GM21367 (cell line): ENCODE results near the gene SELENOI.
"Not testable (repeated sequence)": the region's sequence is repeated elsewhere in the genome, so short reads cannot be mapped to it uniquely, and the experiment has no call there.

ENCODE experiments used
- ATAC-seq: cut with Tn5 transposase; IDR thresholded peaks from one replicate; pipeline ENCODE4 v1.9.1; 2021; ENCODE audit not compliant: unreplicated experiment

SELENOI gene

GRCh38 chr2:26345545-26346453, at the start of gene SELENOI:
Gene SELENOI, plus strand, starts transcription at chr2:26346143. Its CDS starts 90 bp downstream, at chr2:26346233.
- peak; percentile 89 for ATAC-seq

DNA sequence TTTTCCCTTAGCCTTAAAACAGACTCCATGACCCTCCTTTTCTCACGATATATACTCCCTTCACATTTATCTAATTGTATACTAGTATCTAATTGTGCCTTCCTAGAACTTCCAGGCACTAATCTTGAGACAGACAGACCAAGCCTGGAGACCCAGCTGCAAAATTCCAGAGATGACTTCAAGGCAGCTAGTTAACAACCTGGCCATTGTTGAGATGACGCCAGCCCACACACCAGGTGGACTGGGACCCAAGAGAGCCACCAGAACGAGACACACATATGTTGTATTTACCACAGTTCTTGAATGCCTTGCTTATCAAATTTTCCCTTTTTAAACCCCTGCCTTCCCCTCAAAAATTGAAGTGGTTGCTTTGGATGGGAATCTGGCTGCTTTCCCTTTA, 48.9 kb upstream of the SELENOI start:
- ATAC-seq: no peak

- ATAC-seq: no peak
These were observed 47.7 kb upstream of the SELENOI start for GRCh38 chr2:26298286-26298637.

- ATAC-seq: no peak
These were observed 47.1 kb upstream of the SELENOI start for GRCh38 chr2:26298638-26299393.

- no peak for ATAC-seq
These were observed 46.4 kb upstream of the SELENOI start for GRCh38 chr2:26299471-26300101.

GRCh38 chr2:26300234-26300925, 45.6 kb upstream of the SELENOI start:
- ATAC-seq: no peak

DNA sequence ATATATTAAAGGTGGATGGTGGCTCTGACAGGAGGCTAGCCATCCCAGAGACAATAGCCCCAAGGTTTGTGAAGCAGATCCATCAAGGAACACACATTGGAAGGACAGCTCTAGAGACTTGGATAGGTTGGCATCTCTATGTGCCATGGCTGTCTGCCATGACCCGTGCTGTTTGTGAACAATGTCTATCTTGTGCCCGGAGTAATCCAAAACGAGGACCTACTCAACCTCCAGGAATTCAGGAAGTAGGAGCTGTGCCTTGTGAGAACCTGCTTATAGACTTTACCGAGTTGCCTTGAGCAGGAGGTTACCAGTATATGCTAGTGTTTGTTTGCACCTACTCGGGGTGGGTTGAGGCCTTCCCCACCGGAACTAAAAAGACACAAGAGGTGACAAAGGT, 43.1 kb upstream of the SELENOI start:
- no peak for ATAC-seq

GRCh38 chr2:26305094-26305493, 40.8 kb upstream of the SELENOI start:
- ATAC-seq: not testable (repeated sequence)

DNA sequence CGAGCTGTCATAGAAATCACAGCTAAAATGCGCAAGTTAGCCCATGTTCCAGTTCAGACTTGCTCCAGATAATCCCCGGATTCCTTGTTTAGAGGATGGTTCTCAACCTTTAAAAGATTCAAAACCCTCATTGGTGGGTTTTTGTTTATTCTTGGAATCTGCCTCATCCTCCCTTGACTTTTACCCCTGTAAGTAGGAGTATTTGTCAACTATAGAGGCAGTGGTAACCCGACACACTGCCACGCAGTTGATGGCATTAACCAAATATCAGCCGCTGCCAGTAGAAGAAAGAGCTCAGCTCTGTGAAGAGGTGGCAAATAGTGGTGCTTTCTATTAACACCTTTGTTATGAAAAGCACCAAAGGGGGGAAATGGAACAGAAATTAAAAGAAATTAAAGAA, 40.4 kb upstream of the SELENOI start:
- no peak for ATAC-seq

DNA sequence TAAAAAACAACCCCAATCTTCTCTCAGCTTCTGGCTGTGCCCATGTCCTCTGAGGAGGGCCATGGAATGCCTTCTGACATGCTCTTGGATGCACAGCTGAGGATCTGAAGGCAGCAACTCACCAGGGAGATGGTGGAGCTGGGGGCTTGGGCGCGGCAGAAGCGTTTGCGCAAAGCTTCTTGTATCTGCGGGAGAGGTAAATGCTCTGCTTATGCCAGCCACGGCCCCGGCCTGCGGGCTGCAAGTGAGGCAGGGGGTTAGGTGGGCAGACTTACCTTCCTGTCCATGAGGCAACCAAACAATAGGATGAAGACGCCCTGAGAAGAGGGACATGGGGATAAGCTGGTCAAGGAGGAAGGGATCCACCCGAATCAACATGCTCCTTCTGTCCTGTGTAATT, 36.0 kb upstream of the SELENOI start:
- ATAC-seq: no peak

DNA sequence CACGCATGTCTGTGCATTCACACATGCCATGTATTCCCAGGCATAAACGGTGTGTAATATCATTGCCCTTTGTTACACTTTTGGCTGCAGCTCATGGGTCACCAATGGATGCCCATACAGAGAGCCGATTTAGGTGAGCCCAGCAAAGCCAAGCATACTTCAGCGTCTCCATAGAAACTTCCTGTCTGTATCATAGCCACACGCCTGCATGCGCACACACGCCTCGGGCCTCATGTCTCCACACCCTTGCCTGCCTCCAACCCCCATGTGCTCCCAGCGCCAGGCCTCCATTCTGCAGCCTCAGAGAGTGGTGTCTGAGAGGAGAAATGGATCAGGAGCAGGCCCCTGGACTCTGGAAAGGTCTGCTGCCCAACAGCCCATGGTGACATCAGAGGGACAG, 33.5 kb upstream of the SELENOI start:
- ATAC-seq: no peak

DNA sequence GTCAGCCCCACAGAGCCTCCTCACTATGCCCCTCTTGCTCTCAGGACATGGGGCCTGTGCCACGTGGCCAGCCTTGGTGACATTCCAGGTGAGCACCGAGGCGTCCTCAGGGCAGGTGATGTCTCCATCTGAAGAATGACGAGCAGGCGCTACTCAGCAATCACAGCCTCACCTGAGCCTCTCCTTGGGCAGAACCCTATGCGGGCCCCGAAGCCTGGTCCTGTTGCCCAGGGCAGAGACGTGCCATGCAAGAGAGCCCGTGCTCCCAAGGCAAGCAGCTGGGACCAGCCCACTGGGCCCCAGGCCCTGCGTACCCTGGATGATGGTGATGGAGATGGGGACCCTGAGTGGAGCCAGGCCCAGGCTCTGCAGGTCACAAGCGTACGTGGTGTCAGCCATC, 32.5 kb upstream of the SELENOI start:
- ATAC-seq: no peak

DNA sequence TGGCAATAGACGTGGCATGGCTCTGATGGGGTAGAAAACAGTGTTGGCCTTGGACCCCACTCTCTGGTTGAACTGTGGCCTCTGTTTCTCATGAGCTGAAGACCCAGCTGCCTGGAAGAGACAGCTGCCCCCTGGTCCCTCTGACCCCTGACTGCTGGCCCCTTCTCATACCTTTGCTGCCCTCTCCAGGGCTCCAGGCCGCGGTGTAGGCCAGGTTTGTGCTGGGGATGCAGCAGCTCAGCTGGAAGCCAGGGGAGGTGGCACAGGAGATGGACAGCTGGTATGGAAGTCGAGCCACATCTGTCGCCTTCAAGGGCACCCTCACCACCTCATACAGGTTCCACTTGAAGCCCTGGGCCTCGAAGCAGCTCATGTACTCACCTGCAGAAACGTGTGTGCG, 31.7 kb upstream of the SELENOI start:
- no peak for ATAC-seq

GRCh38 chr2:26316041-26316440, 29.9 kb upstream of the SELENOI start:
- ATAC-seq: no peak

DNA sequence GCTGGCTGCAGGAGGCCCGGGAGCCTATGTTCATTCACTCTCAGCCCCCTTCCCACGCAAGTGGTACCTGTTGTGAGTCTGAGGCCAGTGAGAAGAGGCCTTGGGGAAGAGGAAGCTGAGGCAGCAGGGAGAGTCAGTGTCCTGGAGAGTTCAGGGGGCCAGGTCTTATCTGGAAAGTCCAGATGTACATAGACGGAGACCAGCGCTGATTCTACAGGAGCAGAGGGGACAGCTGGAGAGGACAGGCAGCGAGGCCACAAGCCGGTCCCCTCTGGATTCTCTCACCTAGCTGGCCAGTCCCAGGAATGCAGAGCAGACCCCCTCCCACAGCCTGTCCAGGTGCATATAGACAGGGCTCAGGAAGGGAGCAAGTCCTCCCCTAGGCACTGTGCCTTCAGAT, 29.1 kb upstream of the SELENOI start:
- ATAC-seq: no peak

- ATAC-seq: no peak
These were observed 28.4 kb upstream of the SELENOI start for GRCh38 chr2:26317377-26318105.

GRCh38 chr2:26318950-26319349, 27.0 kb upstream of the SELENOI start:
- no peak for ATAC-seq

DNA sequence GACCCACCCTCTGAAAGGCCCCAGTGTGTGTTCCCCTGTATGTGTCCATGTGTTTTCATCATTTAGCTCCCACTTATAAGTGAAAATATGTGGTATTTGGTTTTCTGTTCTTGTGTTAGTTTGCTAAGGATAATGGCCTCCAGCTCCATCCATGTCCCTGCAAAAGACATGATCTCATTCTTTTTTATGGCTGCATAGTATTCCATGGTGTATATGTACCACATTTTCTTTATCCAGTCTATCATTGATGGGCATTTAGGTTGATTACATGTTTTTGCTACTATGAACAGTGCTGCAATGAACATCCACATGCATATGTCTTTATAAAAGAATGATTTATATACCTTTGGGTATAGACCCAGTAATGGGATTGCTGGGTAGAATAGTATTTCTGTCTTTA, 21.5 kb upstream of the SELENOI start:
- ATAC-seq: not testable (repeated sequence)

DNA sequence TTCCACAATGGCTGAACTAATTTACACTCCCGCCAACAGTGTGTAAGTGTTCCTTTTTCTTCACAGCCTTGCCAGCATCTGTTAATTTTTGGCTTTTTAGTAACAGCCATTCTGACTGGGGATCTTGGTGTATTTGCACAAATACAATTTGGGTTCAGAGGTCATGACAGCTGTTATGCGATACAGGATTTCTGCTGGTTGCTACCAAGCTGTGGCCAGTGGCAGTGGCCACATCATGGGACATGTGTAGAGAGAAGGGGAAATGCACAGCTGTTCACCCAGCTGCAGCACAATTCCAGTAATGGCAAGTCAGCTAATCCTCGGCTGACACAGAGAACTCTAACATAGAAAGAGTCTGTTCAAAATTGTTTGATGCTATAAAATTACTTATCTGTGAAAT, 21.0 kb upstream of the SELENOI start:
- no peak for ATAC-seq

DNA sequence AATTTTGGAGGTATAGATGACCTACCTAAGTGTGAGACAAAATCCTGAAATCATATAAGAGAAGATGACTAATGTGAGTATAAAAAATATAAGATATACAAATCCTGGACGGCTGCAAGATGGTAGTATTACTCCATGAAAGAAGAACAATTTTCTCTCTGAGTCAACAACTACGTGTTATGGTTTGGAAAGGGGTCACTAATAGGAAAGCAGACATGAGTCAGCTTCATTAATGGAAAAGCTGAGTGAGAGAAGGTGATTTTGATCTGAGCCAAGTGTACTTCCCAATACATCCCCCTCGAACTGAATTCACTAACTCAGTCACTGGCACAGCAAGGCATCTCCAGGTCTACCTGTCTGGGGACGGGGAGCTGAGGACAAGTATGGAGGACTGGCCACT, 20.1 kb upstream of the SELENOI start:
- no peak for ATAC-seq

GRCh38 chr2:26326514-26326913, 19.4 kb upstream of the SELENOI start:
- ATAC-seq: no peak
